ENCODE results near the gene TMEM163. TPM values are rescaled to one million over a fixed set of nuclear protein-coding genes. Genes with fewer than 3 reads are reported as not detected.

The TMEM163 gene
- total RNA-seq, 1 donor from 2014 or later, result 0.95 TPM

- H3K36me3 Mint-ChIP-seq, result no peaks in the 10 kb centered on the region
- Histone ChIP-seq H3K36me3 (no peaks in the 10 kb centered on the region), H4K20me1 (ENCODE audit: low read depth) (no peaks in the 10 kb centered on the region), H2AFZ (replicated peaks) (no peak overlapping the region), H3F3A (ENCODE audit: low read depth) (no peaks in the 10 kb centered on the region), H3K4me1 (no peaks in the 10 kb centered on the region), H3K4me3 (no peak overlapping the region), H3K9me3 (ENCODE audit: low read depth) (no peaks in the 10 kb centered on the region), H3K27me3 (no peaks in the 10 kb centered on the region), H3K27ac (no peak overlapping the region), H3K9ac (no peak overlapping the region), H3K4me2 (no peak overlapping the region), H3K79me2 (ENCODE audit: low read depth) (no peaks in the 10 kb centered on the region)
- no peak overlapping the region for H3K4me3 Mint-ChIP-seq
- TF ChIP-seq EZH2 (IDR thresholded peaks at IDR 0.05) (no peak), EZH2phosphoT487 (IDR thresholded peaks at IDR 0.05) (no peak), CTCF (IDR thresholded peaks at IDR 0.05) (no peak)
- H3K27ac Mint-ChIP-seq, result no peak overlapping the region
- DNase-seq (ENCODE audit: low spot score), result no peak
- no peaks in the 10 kb centered on the region for H3K9me3 Mint-ChIP-seq
- no peaks in the 10 kb centered on the region for H3K4me1 Mint-ChIP-seq
- H3K27me3 Mint-ChIP-seq (ENCODE audit: insufficient read depth, low read depth), result no peaks in the 10 kb centered on the region
Measured at GRCh38 chr2:134626781-134627180, 92.0 kb downstream of the TMEM163 start.

GRCh38 chr2:134625311-134625710, 93.5 kb downstream of the TMEM163 start:
- no peak overlapping the region for H3K4me3 ChIP-seq
- H3F3A ChIP-seq (ENCODE audit: low read depth), result no peaks in the 10 kb centered on the region
- no peaks in the 10 kb centered on the region for H4K20me1 ChIP-seq (ENCODE audit: low read depth)
- H3K27me3 ChIP-seq, result no peaks in the 10 kb centered on the region
- no peak overlapping the region for H3K4me3 Mint-ChIP-seq
- no peak overlapping the region for H3K9ac ChIP-seq
- no peak overlapping the region for H3K4me2 ChIP-seq
- TF ChIP-seq EZH2phosphoT487 (IDR thresholded peaks at IDR 0.05) (no peak), CTCF (IDR thresholded peaks at IDR 0.05) (no peak), EZH2 (IDR thresholded peaks at IDR 0.05) (no peak)
- H3K9me3 ChIP-seq (ENCODE audit: low read depth), result no peaks in the 10 kb centered on the region
- H3K36me3 Mint-ChIP-seq, result no peaks in the 10 kb centered on the region
- no peak for DNase-seq (ENCODE audit: low spot score)
- no peaks in the 10 kb centered on the region for H3K4me1 Mint-ChIP-seq
- no peaks in the 10 kb centered on the region for H3K4me1 ChIP-seq
- no peaks in the 10 kb centered on the region for H3K27me3 Mint-ChIP-seq (ENCODE audit: insufficient read depth, low read depth)
- H3K27ac ChIP-seq, result no peak overlapping the region
- no peak overlapping the region for H2AFZ ChIP-seq (replicated peaks)
- no peaks in the 10 kb centered on the region for H3K79me2 ChIP-seq (ENCODE audit: low read depth)
- no peak overlapping the region for H3K27ac Mint-ChIP-seq
- no peaks in the 10 kb centered on the region for H3K36me3 ChIP-seq
- H3K9me3 Mint-ChIP-seq, result peaks cover 3% of the 10 kb centered on the region

- Mint-ChIP-seq H3K27ac (no peak overlapping the region), H3K27me3 (ENCODE audit: insufficient read depth, low read depth) (no peaks in the 10 kb centered on the region), H3K4me1 (no peaks in the 10 kb centered on the region), H3K36me3 (no peaks in the 10 kb centered on the region), H3K4me3 (no peak overlapping the region), H3K9me3 (peaks cover 10% of the 10 kb centered on the region)
- Histone ChIP-seq H4K20me1 (ENCODE audit: low read depth) (no peaks in the 10 kb centered on the region), H3K4me2 (no peak overlapping the region), H3K27ac (no peak overlapping the region), H3K9me3 (ENCODE audit: low read depth) (no peaks in the 10 kb centered on the region), H2AFZ (replicated peaks) (no peak overlapping the region), H3K9ac (no peak overlapping the region), H3F3A (ENCODE audit: low read depth) (no peaks in the 10 kb centered on the region), H3K4me1 (no peaks in the 10 kb centered on the region), H3K79me2 (ENCODE audit: low read depth) (no peaks in the 10 kb centered on the region), H3K27me3 (no peaks in the 10 kb centered on the region), H3K4me3 (no peak overlapping the region), H3K36me3 (no peaks in the 10 kb centered on the region)
- no peak for DNase-seq (ENCODE audit: low spot score)
- TF ChIP-seq CTCF (IDR thresholded peaks at IDR 0.05) (no peak), EZH2phosphoT487 (IDR thresholded peaks at IDR 0.05) (no peak), EZH2 (IDR thresholded peaks at IDR 0.05) (no peak)
Measured at GRCh38 chr2:134623796-134624195, 95.0 kb downstream of the TMEM163 start.

All from neural progenitor cell (in vitro differentiated cells).